NCI-H187 treated with DMSO at 0.1 percent for 48 hours (cell line): ENCODE measurements around the gene SH2D6.
"Not testable (repeated sequence)": the region's sequence is repeated elsewhere in the genome, so short reads cannot be mapped to it uniquely, and the experiment has no call there.

Experiments used
- DNase-seq: peaks from one replicate; lab custom pipeline; 2025; lab: John Stamatoyannopoulos, UW

The SH2D6 gene

GRCh38 chr2:85422072-85422457, 3.6 kb downstream of the SH2D6 start:
- no peak for DNase-seq

DNA sequence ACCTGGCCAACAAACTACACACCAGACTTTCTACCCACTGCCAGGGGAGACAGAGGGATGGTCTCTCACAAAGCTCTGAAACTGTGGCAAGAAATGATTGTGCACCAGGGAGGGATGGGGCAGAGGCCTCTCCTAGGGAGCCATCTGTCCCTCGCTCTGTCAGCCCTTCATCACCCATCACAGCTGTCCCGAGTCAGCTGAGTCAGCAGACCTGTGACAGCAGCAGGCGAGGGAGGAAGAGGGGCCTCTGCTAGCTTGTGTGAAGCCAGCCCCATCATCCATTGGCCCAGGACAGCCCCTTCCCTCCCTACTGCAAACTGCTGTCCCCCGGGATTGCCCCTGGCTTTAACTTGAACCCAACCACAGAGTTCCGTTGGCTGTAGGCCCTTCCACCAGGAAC, 5.0 kb downstream of the SH2D6 start:
- DNase-seq, result no peak

DNA sequence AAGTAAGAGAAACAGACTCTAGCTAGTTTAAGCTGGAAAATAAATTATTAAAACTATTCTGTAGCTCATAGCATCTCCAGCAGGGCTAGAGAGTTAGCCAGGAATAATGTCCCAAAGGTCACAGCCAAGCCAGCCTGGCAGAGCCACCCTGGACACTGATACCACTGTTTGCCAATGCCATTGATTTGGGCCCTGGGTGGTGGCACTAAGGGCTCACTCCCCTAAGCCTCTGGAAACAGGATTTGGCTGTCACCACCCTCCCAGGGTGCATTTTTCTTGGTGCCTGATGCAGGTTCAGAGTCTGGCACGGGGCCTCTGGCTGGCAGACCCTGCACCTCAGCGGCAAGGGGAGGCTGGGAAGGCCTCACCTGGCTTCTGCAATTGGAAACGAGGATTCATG, 7.1 kb downstream of the SH2D6 start:
- no peak for DNase-seq

DNA sequence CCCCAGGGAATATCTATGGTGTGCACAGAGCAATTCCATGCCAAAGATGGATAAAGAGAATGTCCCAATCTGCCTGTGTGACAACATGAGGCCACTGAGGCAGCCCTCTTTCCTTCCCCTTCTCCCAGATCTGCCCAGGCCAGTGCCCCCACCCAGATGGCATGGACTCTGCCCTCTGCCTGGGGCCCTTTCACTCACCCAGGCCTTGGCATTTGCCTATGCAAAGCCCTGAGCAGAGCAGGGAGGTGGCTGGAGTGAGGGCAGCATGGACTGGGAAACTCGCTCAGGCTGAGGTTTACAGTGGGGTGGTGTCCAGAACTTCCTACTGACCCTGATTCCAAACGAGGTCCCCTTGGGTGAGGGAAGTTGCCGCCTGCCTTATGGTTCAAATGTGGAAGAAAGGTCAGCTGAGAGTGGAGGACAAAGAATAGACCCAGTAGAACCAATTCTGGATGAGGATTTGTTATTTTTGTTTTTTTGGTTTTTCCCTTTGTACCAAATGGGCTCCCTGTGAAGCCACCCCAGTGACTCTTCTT, 8.9 kb downstream of the SH2D6 start:
- no peak for DNase-seq

DNA sequence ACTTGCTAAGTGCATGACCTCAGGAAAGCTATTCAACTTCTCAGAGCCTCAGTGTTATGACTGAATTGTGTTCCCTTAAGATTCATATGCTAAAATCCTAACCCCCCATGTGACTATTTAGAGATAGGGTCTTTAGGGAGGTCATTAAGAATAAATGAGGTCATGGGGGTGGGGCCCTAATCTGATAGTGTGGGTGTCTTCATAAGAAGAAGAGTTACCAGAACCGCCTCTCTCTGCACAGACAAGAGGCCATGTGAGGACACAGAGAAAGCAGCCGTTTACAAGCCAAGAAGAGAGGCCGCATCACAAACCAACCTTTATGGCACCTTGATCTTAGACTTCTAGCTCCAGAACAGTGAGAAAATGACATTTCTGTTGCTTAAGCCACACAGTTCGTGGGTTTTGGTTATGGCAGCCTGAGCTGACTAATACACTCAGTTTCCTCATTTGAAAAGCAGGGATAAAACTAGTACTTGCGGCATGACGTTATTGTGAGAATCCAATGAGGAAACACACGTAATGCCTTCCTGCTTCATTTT, 9.9 kb downstream of the SH2D6 start:
- DNase-seq, result no peak

DNA sequence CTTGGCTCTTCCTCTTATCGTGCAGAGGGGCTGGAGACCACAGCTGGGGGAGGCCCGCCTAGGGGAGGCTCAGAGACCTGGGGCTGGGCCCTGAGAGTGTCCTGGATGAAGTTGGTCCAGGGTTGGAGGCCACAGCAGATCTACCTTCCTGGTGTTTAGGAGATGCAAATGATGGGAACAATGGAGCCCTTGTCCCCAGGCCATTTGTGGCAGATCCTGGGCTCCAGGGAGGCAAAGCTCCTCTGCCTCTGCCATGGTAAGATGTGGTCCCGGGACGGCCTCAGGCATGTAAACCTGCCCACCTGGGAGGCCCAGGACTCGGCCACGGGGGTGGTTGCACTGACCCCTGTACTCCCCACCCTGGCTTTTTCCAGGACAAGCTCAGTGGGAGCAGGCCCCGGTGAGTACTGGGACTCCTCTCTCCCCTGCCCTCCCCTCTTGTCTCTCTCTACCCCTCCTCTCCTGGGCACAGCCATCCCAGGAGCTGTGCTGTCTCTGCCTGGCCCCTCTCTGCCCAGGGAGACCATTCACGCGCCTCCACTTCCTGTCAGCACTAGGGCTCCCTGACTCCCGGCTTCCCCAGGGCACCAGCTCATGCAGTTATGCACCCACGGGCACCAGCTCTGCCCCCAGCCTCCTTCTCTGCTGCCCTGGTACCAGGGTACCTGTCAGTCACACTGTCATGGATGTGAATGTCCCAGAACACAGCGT, 10.9 kb downstream of the SH2D6 start:
- no peak for DNase-seq

GRCh38 chr2:85429924-85430289, 11.4 kb downstream of the SH2D6 start:
- no peak for DNase-seq

DNA sequence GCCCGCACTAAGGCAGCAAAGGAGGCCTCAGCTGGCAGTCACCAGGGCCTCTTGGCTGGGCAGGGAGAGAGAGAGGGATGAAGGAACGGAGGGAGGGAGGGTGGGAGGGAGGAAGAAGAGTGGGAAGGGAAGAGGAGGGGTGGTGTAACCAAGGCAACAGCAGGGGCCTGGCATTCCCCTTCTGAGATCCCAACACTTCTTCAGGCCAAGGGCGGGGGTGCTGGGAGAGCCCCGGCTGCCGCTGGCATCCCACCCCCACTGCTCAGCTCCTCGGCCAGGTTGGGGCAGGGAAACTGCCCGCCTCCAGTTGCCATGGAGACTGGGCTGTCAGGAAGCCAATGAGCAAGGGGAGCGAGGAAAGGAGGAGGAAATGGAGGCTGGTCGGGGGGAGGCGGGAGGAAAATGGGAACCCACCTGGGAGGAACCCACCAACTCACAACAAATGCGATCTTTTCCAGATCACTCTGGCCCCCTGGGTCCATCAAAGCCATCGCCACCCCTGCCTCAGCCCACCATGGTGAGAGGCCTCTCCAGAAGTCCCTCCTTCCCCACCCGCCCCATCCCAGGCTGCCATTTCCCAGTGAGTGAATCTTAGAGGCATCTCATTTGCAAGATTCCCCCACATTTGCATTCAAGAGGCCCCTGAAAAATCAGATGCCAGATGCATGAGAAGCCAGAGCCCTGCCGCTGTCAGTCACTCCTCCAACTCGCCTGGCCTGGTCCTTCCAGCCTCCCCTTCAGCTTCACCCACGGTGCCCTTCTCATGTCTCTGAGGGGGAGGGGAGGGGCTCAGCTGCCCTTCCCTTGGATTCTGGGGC, 12.4 kb downstream of the SH2D6 start:
- DNase-seq, result no peak

DNA sequence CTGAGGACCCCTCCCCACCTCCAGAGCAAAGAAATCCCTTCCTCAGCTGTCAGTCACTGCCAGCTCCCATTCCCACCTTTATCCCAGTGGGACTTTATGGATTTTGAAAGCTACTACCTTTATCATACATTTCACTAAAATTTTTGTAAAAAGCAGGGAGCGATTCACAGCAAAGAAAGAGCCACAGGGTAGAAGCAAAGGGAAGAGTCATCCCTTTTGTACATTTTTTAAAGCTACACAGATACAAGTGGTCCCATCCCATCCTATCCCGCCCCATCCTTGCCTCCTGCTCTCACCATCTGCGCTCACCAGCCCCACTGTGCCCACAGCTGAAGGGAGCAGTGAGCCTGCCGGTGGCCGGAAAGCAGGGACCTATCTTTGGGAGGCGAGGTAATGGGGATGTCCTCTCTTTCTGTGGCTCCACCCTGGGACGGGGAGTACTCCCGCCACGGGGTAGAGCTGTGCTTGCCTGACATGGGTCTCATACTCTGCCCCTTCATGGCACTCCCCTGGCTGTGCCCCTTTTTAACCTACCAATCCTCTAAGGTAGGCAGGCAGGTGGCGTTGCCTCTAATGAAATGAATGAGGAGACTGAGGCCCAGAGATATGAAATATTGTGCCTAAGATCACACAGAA, 13.2 kb downstream of the SH2D6 start:
- no peak for DNase-seq

GRCh38 chr2:85433511-85434089, 15.1 kb downstream of the SH2D6 start:
- DNase-seq, result no peak

- no peak for DNase-seq
Measured at GRCh38 chr2:85434696-85435095, 16.2 kb downstream of the SH2D6 start.

GRCh38 chr2:85435220-85435958, 16.9 kb downstream of the SH2D6 start:
- DNase-seq, result no peak

GRCh38 chr2:85435981-85436835, 17.7 kb downstream of the SH2D6 start:
- DNase-seq, result no peak

DNA sequence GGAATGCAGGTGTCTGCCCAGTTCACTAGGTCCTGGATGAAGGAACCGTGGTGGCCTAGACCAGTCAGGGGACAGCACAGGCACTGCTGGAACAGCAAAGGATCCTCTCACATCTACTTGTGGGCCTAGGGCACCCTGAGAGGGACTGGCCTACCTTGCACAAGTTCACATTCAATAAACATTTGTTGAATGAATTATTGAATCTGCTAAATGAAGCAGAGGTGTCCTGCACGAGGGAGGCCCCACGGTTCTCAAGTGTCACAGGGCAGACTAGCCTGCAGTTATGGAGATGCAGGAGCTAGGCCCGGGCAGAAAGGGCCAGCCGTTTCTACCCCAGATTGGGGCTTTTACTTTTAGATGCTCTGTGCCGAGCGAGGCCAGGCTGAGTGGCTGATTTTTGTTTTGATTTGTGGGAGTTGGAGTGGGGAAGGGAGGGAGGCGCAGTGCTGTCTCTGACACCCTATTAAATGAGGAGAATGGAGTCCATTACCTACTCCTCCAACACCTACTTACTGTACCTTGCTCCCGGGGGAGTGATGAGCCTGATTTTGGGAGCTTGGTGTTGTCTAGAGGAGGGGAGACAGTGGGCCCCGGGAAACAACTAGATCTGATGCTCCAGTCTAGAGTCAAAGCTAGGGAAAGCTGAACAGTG, 18.4 kb downstream of the SH2D6 start:
- DNase-seq, result no peak

- DNase-seq, result no peak
Measured at GRCh38 chr2:85437488-85438200, 19.1 kb downstream of the SH2D6 start.

GRCh38 chr2:85438201-85439024, 19.9 kb downstream of the SH2D6 start:
- no peak for DNase-seq

DNA sequence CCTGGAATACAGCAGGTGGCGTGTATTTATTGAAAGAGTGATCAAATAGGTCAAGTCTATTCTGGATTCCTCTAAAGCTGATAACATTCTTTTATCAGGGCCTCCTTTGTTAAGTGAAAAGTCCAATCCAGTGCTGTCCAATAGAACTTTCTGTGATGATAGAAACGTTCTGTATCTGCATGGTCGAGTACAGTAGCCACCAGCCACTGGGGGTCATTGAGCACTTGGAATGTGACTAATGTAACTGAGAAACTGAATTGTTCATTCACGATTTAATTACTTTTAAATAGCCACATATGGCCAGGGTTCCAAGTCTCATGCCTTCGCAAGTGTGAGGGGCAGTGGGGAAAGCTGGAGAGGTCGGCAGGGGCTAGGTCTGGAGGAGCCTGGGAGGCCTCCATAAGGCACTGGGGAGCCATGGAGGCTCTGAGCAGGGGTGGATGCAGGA, 20.5 kb downstream of the SH2D6 start:
- no peak for DNase-seq

GRCh38 chr2:85439569-85439968, 21.1 kb downstream of the SH2D6 start:
- not testable (repeated sequence) for DNase-seq
